Left lung (tissue), 10 donors: ENCODE measurements around the gene MARCO. TPM values are rescaled to one million over a fixed set of nuclear protein-coding genes. Genes with fewer than 3 reads are reported as not detected.

ENCODE experiments used
- ATAC-seq: fragments of 200-7000 bp; cut with Tn5 transposase; one replicate; pipeline ENCODE4 v1.9.1; 2020; ENCODE audit warnings: moderate library complexity
- DNase-seq, 4 donors: peaks; one replicate each; pipeline ENCODE4 v3.0.0-alpha.2; 2013 to 2020
- H3K27ac ChIP-seq, 2 donors: fragments of 200-600 bp; sonication (generic) in 1 of 2; one replicate each; pipeline versions ENCODE4 v1.5.0 to v1.8.0; 2020 to 2021
- H3K27me3 ChIP-seq, 2 donors: fragments of 200-600 bp; sonication (generic) in 1 of 2; one replicate each; pipeline versions ENCODE4 v1.5.0 to v1.8.0; 2020 to 2021
- H3K36me3 ChIP-seq, 2 donors: fragments of 200-600 bp; sonication (generic) in 1 of 2; one replicate each; pipeline versions ENCODE4 v1.5.0 to v1.8.0; 2020 to 2021
- H3K4me1 ChIP-seq, 2 donors: fragments of 200-600 bp; one replicate each; pipeline ENCODE4 v1.8.0; 2021
- H3K4me3 ChIP-seq, 2 donors: fragments of 200-600 bp; sonication (generic) in 1 of 2; one replicate each; pipeline versions ENCODE4 v1.5.0 to v1.8.0; 2020 to 2021; ENCODE audit warnings: mild to moderate bottlenecking in 1 of 2
- H3K9me3 ChIP-seq, 2 donors: fragments of 200-600 bp; sonication (generic) in 1 of 2; one replicate each; pipeline versions ENCODE4 v1.5.0 to v1.8.0; 2020 to 2021
- intact Hi-C, 2 donors: fragments of 100-400 bp; cut with DNase I; formaldehyde crosslinking; loops; one replicate each; pipeline versions ENCODE4 v1.11.2 to v1.14.2; 2022
- polyA plus RNA-seq, 6 donors: library from polyadenylated mRNA; unstranded; fragments of 120-200 nt; gene quantifications; one replicate each; pipeline ENCODE4 v1.2.1, GENCODE V29; 2013; ENCODE audit not compliant: insufficient read length in 6 of 6
- total RNA-seq, 2 donors: library from RNA; stranded (reverse); fragmentation: NEBNext Ultra II Directional; extraction: Animal tissue kit (Norgen Biotek cat#: 25700); gene quantifications; one replicate each; pipeline ENCODE4 v1.2.1, GENCODE V29; 2021
- TF ChIP-seq, protein P1 (sequence below), 2 donors: fragments of 200-600 bp; sonication (generic) in 1 of 2; IDR thresholded peaks; one replicate each; pipeline versions ENCODE4 v1.5.0 to v1.8.0; 2021; ENCODE audit warnings: antibody characterized with exemption in 2 of 2
- donor health status: DM: no; HTN: yes; CAD: no.
- donor health status: DM: no; HTN: no; CAD: no.

Gene MARCO
- total and polyA plus RNA-seq, 8 donors: 0.10 to 425 (median 0.35) TPM; not detected in 1

- ATAC-seq: peak; percentile 7
- peaks cover 0 to 62% of the 10 kb centered on the region in 2 donors for H3K4me1 ChIP-seq
- H3K4me3 ChIP-seq: no peak overlapping the region
- H3K27ac ChIP-seq: peak overlapping the region; percentile 8 to 48
- intact Hi-C loops: no loop called here
- H3K9me3 ChIP-seq: no peaks in the 10 kb centered on the region
- peak in 1 of 4 donors; percentile 19 for DNase-seq
- peaks cover 0 to 8% of the 10 kb centered on the region in 2 donors for H3K36me3 ChIP-seq
- peaks cover 0 to 12% of the 10 kb centered on the region in 2 donors for H3K27me3 ChIP-seq
- TF ChIP-seq, protein P1, sequence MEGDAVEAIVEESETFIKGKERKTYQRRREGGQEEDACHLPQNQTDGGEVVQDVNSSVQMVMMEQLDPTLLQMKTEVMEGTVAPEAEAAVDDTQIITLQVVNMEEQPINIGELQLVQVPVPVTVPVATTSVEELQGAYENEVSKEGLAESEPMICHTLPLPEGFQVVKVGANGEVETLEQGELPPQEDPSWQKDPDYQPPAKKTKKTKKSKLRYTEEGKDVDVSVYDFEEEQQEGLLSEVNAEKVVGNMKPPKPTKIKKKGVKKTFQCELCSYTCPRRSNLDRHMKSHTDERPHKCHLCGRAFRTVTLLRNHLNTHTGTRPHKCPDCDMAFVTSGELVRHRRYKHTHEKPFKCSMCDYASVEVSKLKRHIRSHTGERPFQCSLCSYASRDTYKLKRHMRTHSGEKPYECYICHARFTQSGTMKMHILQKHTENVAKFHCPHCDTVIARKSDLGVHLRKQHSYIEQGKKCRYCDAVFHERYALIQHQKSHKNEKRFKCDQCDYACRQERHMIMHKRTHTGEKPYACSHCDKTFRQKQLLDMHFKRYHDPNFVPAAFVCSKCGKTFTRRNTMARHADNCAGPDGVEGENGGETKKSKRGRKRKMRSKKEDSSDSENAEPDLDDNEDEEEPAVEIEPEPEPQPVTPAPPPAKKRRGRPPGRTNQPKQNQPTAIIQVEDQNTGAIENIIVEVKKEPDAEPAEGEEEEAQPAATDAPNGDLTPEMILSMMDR (IDR thresholded peaks at IDR 0.05): no peak
Observed at GRCh38 chr2:118971245-118972122, 29.5 kb downstream of the MARCO start.

- peaks cover 0 to 2% of the 10 kb centered on the region in 2 donors for H3K9me3 ChIP-seq
- DNase-seq (peak in 2 of 4 donors; percentile 16 to 77), ATAC-seq (peak; percentile 43)
- peaks cover 0 to 11% of the 10 kb centered on the region in 2 donors for H3K36me3 ChIP-seq
- TF ChIP-seq, protein P1 (IDR thresholded peaks at IDR 0.05): no peak
- H3K27me3 ChIP-seq: peaks cover 0 to 12% of the 10 kb centered on the region in 2 donors
- peak overlapping the region in 1 of 2 donors; percentile 64 for H3K27ac ChIP-seq
- intact Hi-C loops: no loop called here
- peaks cover 0 to 50% of the 10 kb centered on the region in 2 donors for H3K4me1 ChIP-seq
- no peak overlapping the region for H3K4me3 ChIP-seq
Observed at GRCh38 chr2:118973542-118973951, 31.6 kb downstream of the MARCO start.

DNA sequence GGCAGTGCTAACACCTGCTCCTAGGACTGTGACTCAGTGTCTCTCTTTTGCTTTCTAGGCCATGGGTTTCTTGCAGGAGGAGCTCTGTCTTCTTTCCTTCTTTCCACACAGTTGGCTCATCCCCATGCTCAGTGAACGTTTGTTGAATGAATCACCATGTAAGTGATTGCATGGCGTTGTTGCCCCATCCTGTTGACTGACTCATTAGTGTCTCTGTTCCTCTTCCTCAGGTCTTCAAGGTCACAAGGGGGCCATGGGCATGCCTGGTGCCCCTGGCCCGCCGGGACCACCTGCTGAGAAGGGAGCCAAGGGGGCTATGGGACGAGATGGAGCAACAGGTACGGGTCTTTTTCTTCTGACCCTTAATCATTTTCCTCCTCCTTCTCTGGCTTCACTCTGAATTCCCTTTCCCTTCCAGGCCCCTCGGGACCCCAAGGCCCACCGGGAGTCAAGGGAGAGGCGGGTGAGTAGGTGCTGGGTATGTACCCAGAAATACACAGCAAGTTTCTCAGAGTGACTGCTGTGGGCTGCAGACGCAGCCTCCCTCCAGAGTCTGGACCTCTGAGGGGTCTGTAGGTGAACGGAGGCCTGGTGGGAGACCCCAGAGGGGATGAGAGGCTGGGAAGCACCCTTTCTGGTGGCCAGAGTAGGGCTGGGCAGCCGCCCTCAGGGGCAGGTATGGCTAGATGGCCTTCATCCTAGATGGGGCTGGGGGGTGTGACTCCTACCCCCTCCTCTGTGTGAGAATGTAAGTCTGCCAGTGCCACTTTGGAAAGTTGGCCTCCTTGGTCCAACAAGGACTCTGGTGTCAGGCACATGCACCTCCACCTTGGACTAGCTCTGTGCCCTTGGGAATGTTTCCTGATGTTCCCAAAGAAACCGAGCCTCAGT is 32.4 kb downstream of the MARCO start:
- no peak overlapping the region for H3K4me3 ChIP-seq
- H3K36me3 ChIP-seq: peaks cover 0 to 11% of the 10 kb centered on the region in 2 donors
- TF ChIP-seq, protein P1 (IDR thresholded peaks at IDR 0.05): no peak
- ATAC-seq (peak; percentile 47), DNase-seq (peak in 1 of 4 donors; percentile 70)
- H3K4me1 ChIP-seq: peaks cover 0 to 42% of the 10 kb centered on the region in 2 donors
- H3K27me3 ChIP-seq: peaks cover 0 to 12% of the 10 kb centered on the region in 2 donors
- H3K9me3 ChIP-seq: peaks cover 0 to 2% of the 10 kb centered on the region in 2 donors
- intact Hi-C loops: no loop called here
- peak overlapping the region in 1 of 2 donors; percentile 64 for H3K27ac ChIP-seq

- Histone ChIP-seq H3K4me3 (no peak overlapping the region), H3K4me1 (peaks cover 0 to 34% of the 10 kb centered on the region in 2 donors), H3K27me3 (peaks cover 0 to 12% of the 10 kb centered on the region in 2 donors), H3K27ac (no peak overlapping the region), H3K9me3 (peaks cover 0 to 2% of the 10 kb centered on the region in 2 donors), H3K36me3 (peaks cover 0 to 13% of the 10 kb centered on the region in 2 donors)
- no peak for ATAC-seq
- intact Hi-C loops: no loop called here
- TF ChIP-seq, protein P1 (IDR thresholded peaks at IDR 0.05): no peak
- peak in 1 of 4 donors; percentile 8 for DNase-seq
Observed at GRCh38 chr2:118975133-118975532, 33.1 kb downstream of the MARCO start.
